ENCODE measurements around the gene HRG.

- TF ChIP-seq CTCF (conservative IDR thresholded peaks at IDR 0.05; ENCODE audit: low read length): no peak
- TF ChIP-seq EZH2phosphoT487 (IDR thresholded peaks at IDR 0.05; ENCODE audit: borderline replicate concordance, low read depth, low read length): no peak
Measured at GRCh38 chr3:186705882-186706780, 40.3 kb downstream of the HRG start.

Data from OCI-LY7 (cell line).